ENCODE results near the gene BPIFB2.

DNA sequence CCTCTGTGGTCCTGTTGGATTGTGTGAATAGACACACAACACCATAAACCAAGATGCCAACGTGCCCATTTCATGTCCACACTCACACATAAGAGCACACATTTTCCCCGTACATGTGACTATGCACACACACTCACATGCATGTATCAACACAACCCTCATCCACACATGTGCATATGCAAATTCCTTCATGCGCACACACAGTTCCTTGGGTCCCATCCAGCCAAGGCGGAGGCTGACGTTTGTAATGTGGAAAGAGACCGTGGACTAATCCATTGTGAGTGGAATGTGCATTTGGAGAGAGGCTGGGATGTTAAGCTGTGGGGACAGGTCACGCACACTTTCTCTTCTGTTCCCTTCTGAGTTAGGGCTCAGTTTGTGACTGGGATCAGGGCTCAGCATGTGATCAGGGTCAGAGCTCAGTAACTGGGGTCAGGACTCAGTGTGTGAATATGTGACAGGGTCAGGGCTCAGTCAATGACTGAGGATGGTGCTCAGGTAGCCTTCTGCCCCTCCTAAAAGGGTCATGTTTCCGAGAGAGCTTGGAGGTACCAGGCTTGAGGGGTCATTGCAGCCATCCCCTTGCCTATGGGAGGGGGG is 628 bp upstream of the BPIFB2 start:
- TF ChIP-seq, protein P1, sequence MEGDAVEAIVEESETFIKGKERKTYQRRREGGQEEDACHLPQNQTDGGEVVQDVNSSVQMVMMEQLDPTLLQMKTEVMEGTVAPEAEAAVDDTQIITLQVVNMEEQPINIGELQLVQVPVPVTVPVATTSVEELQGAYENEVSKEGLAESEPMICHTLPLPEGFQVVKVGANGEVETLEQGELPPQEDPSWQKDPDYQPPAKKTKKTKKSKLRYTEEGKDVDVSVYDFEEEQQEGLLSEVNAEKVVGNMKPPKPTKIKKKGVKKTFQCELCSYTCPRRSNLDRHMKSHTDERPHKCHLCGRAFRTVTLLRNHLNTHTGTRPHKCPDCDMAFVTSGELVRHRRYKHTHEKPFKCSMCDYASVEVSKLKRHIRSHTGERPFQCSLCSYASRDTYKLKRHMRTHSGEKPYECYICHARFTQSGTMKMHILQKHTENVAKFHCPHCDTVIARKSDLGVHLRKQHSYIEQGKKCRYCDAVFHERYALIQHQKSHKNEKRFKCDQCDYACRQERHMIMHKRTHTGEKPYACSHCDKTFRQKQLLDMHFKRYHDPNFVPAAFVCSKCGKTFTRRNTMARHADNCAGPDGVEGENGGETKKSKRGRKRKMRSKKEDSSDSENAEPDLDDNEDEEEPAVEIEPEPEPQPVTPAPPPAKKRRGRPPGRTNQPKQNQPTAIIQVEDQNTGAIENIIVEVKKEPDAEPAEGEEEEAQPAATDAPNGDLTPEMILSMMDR (IDR thresholded peaks at IDR 0.05 in 2 of 3, conservative IDR thresholded peaks at IDR 0.05 in 1 of 3; ENCODE audit: borderline replicate concordance in 1 of 3, insufficient read depth in 1 of 3, low read depth in 2 of 3, low read length in 2 of 3) = no peak
- TF ChIP-seq EZH2 (IDR thresholded peaks at IDR 0.05) = no peak
- TF ChIP-seq, protein P2, sequence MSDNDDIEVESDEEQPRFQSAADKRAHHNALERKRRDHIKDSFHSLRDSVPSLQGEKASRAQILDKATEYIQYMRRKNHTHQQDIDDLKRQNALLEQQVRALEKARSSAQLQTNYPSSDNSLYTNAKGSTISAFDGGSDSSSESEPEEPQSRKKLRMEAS (IDR thresholded peaks at IDR 0.05) = no peak
- TF ChIP-seq, protein P3, sequence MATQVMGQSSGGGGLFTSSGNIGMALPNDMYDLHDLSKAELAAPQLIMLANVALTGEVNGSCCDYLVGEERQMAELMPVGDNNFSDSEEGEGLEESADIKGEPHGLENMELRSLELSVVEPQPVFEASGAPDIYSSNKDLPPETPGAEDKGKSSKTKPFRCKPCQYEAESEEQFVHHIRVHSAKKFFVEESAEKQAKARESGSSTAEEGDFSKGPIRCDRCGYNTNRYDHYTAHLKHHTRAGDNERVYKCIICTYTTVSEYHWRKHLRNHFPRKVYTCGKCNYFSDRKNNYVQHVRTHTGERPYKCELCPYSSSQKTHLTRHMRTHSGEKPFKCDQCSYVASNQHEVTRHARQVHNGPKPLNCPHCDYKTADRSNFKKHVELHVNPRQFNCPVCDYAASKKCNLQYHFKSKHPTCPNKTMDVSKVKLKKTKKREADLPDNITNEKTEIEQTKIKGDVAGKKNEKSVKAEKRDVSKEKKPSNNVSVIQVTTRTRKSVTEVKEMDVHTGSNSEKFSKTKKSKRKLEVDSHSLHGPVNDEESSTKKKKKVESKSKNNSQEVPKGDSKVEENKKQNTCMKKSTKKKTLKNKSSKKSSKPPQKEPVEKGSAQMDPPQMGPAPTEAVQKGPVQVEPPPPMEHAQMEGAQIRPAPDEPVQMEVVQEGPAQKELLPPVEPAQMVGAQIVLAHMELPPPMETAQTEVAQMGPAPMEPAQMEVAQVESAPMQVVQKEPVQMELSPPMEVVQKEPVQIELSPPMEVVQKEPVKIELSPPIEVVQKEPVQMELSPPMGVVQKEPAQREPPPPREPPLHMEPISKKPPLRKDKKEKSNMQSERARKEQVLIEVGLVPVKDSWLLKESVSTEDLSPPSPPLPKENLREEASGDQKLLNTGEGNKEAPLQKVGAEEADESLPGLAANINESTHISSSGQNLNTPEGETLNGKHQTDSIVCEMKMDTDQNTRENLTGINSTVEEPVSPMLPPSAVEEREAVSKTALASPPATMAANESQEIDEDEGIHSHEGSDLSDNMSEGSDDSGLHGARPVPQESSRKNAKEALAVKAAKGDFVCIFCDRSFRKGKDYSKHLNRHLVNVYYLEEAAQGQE (IDR thresholded peaks at IDR 0.05; ENCODE audit: low read depth) = no peak
- TF ChIP-seq POLR2A (IDR thresholded peaks at IDR 0.05; ENCODE audit: borderline replicate concordance, extremely low read depth, insufficient read depth, insufficient read length) = no peak
- TF ChIP-seq POLR2AphosphoS5 (IDR thresholded peaks at IDR 0.05; ENCODE audit: low read depth, low read length) = no peak
- TF ChIP-seq FOSL1 (IDR thresholded peaks at IDR 0.05; ENCODE audit: low read depth) = no peak
- no peak for TF ChIP-seq CBX3 (IDR thresholded peaks at IDR 0.05; ENCODE audit: low read depth)
- TF ChIP-seq RAD21 (IDR thresholded peaks at IDR 0.05; ENCODE audit: low read depth) = no peak

Data from HCT116 (cell line).